Fibroblast of pulmonary artery (primary cell): Measurements from ENCODE around the gene OR52I1.

Source experiments
- DNase-seq: peaks from one replicate; pipeline ENCODE4 v3.0.0-alpha.2; 2010; ENCODE audit warnings: low read depth
- H3K4me3 ChIP-seq: replicated peaks from 2 replicates; pipeline ENCODE4 v1.5.1; 2011; ENCODE audit warnings: low read depth, mild to moderate bottlenecking, control low read depth, low read length, moderate library complexity
- TF ChIP-seq, protein P1 (sequence below): IDR thresholded peaks from 2 replicates; pipeline ENCODE4 v1.5.1; 2011; ENCODE audit warnings: mild to moderate bottlenecking, control low read depth, low read length, inconsistent platforms; ENCODE audit errors: missing control alignments

Gene OR52I1

DNA sequence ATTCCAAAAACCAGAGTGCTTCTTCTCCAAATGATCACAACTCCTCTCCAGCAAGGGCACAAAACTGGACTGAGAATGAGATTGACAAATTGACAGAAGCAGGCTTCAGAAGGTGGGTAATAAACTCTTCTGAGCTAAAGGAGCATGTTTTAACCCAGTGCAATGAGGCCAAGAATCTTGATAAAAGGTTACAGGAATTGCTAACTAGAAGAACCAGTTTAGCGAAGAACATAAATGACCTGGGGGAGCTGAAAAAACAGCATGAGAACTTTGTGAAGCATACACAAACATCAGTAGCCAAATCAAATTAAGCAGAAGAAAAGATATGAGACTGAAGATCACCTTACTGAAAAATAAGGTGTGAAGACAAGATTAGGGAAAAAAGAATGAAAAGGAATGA, 33.4 kb upstream of the OR52I1 start:
- TF ChIP-seq, protein P1, sequence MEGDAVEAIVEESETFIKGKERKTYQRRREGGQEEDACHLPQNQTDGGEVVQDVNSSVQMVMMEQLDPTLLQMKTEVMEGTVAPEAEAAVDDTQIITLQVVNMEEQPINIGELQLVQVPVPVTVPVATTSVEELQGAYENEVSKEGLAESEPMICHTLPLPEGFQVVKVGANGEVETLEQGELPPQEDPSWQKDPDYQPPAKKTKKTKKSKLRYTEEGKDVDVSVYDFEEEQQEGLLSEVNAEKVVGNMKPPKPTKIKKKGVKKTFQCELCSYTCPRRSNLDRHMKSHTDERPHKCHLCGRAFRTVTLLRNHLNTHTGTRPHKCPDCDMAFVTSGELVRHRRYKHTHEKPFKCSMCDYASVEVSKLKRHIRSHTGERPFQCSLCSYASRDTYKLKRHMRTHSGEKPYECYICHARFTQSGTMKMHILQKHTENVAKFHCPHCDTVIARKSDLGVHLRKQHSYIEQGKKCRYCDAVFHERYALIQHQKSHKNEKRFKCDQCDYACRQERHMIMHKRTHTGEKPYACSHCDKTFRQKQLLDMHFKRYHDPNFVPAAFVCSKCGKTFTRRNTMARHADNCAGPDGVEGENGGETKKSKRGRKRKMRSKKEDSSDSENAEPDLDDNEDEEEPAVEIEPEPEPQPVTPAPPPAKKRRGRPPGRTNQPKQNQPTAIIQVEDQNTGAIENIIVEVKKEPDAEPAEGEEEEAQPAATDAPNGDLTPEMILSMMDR = no peak
- no peak overlapping the region for H3K4me3 ChIP-seq
- no peak for DNase-seq

DNA sequence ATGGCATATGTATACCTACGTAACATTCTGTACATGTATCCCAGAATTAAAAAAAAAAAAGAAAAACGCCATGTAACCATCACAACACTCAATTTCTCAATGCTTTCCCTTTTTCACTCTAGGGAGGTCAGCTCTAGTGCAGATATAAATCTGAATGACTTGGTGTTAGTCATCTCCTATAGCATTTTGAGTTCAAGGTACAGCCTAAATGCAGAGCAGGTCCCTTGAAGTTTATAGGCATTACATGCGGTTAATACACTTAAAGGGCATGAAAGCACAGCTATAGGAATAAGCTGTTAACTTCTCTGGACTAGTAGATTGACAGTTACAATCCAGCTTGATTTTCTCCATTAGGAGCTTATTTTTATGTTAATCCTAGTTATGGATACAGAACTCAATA, 28.5 kb upstream of the OR52I1 start:
- TF ChIP-seq, protein P1 = no peak
- H3K4me3 ChIP-seq = no peak overlapping the region
- no peak for DNase-seq

DNA sequence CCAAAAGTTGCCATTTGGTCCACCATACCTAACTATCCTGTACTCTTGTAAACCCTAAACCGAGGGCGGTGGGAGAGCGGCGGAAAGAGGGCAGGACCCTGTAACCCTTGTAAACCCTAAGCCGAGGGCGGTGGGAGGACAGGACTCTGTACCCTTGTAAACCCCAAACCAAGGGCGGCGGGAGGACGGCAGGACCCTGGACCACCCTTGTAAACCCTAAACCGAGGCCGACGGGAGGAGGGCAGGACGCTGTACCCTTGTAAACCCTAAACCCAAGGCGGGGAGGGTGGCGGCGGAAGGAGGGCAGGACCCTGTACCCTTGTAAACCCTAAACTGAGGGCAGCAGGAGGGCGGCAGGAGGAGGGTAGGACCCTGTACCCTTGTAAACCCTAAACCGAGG, 24.8 kb upstream of the OR52I1 start:
- TF ChIP-seq, protein P1 = no peak
- no peak overlapping the region for H3K4me3 ChIP-seq
- DNase-seq = no peak

DNA sequence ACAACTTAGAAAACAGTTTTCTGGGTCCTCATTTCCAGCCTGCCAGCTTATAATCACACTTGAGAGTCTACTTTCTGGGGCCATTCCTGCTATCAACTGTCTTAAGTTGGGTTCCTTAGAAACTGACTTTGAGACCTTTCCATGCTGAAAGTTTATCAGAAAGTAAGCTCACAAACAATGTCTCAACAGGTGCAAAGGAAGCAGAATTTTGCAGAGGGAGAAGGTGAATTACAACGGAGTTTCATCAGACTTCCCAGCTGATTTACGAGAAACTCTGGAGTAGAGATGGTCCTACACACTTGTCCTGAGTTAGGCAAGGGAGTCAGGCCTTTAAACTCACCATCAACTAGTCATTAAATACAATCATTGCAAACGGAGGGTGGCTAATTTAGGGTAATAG, 17.0 kb upstream of the OR52I1 start:
- DNase-seq = no peak
- H3K4me3 ChIP-seq = no peak overlapping the region
- TF ChIP-seq, protein P1 = no peak

DNA sequence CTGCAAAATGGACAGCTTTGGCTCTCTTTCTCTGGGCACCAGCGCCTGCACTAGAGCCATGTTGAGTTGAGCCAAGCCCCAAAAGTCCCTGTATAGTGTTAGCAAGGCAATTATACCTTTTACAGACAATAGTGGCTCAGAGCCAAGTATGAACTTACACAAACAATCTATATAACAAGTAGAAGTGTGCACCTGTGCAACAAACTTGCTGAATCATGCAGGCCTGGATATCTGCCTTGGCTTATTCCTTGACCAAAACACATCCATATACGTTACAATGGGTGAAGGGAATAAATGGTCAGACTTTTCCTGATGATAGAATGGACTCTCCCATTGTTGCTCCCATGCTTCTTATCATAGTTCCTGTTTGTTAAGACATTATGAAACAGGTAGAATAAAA, 16.1 kb upstream of the OR52I1 start:
- no peak for DNase-seq

DNA sequence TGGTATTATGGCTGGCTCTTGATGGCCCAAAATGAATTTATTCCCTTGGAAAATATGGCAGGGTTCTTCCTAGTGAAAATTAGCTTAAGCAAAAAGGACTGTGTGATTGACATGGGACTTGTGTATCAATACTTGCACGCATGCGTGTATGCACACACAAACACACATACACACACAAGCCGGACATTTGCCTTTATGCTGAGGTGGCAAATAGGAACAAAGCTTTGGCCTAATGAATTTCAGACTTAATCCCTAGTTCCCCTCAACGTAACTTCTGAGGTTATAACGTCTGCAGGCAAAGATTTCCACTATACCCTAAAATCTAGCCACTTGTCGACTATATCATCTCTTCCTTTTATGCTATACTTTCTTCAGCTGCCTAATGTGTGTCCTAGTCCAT, 15.2 kb upstream of the OR52I1 start:
- DNase-seq = no peak
- H3K4me3 ChIP-seq = no peak overlapping the region
- TF ChIP-seq, protein P1 = no peak

More for the DNA sequence above, 16.1 kb upstream of the OR52I1 start:
- TF ChIP-seq, protein P1 = no peak
- no peak overlapping the region for H3K4me3 ChIP-seq

DNA sequence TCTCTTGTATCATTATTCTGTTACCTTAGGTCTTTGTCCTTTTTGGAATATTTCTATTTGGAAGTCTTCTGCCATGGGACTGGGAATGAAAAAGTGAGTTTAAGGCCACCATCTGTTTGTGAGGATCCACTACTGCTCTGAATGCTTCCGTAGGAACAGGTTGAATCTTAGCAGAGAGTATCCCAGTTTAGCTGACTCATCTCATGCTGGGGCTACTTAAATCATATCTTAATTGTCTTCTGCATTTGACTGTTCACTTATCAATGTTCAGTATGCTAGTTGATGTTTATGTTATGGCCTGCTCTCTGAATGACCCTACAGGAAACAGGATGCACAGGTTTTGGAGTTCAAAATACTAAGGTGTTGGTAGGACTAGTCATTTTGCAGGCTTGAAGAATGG, 13.7 kb upstream of the OR52I1 start:
- H3K4me3 ChIP-seq = no peak overlapping the region
- DNase-seq = no peak
- TF ChIP-seq, protein P1 = no peak
